GM19351 (cell line): ENCODE measurements around the gene METTL25B.

Experiments used
- ATAC-seq: cut with Tn5 transposase; IDR thresholded peaks from one replicate; pipeline ENCODE4 v1.9.1; 2021; ENCODE audit warnings: mild to moderate bottlenecking, moderate library complexity; ENCODE audit not compliant: unreplicated experiment

METTL25B gene

DNA sequence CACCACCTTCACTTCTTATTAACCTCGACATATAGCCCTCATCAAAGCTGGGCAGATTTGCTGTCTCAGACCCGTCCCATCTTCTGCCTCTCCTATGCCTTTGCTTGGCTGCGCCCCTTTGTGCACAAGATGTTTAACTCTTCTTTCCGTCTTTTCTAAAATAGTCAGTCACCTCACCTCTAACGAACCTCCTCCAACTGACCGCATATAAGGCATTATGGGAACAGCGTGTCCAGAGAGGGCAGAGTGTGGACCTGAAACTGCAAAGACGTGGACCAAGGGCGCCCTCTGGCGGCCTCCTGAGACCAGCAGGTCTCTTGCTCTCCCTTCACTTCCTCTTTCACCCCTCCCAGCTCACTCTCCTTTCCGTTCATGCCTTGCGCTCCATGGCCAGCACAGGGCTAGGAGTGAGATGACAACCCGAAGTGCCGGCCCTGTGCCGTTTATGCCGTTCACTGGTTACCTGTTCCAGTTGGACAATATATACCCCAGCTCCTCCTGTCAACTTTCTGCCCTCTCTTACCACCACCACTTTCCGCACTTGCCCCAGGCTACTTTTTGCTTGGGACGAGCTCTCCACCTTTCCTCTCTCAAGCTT, 2.5 kb upstream of the METTL25B start:
- peak; percentile 38 for ATAC-seq

DNA sequence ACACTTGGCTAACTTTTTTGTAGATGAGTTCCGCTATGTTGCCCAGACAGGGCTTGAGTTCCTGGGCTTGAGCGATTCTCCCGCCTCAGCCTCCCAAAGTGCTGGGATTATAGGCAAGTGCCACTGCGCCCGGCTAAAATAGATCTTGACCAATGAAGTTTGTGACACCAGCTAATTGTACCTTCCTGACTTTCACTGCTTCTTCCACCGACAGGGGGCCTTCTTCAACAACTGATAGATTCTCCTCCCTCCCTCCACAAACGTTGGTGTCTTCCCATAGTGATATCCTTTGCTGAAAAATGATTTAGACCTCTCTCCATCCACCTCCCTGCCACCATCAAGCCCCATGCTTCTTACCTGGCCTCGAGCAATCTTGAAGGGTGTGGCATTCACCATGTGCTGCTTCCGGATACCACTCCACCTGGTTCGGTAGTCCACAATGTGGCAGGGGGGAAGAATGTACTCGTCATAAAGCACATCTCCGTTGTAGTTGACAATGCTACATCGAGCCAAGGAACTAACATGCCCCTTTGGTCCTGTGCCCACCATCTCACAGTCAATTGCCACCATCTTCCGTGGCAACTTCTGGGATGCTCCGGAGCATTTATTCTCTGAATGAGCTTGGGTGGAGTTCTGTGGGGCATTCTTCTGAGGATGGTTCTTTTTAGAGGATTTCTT, 1.6 kb upstream of the METTL25B start:
- ATAC-seq, result no peak

DNA sequence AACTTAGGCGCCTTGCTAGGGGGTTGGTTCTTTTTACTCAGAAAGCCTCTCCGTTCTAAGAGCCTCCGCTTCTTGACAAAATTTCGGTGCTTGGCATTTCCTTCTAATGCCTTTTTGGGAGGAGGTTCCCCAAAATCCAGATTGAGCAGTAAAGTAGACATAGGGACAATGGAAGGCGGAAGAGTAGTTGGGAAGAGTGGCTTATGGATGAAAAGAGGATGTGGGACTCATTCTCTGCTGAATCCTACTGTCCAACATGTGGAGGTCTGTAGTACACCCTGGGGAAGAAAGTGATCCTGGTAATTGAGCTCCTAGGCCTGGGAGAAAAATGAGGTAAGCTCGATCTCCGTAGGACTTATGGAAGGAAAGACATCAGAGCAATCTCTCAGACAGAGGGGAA, 777 bp upstream of the METTL25B start:
- ATAC-seq, result no peak

DNA sequence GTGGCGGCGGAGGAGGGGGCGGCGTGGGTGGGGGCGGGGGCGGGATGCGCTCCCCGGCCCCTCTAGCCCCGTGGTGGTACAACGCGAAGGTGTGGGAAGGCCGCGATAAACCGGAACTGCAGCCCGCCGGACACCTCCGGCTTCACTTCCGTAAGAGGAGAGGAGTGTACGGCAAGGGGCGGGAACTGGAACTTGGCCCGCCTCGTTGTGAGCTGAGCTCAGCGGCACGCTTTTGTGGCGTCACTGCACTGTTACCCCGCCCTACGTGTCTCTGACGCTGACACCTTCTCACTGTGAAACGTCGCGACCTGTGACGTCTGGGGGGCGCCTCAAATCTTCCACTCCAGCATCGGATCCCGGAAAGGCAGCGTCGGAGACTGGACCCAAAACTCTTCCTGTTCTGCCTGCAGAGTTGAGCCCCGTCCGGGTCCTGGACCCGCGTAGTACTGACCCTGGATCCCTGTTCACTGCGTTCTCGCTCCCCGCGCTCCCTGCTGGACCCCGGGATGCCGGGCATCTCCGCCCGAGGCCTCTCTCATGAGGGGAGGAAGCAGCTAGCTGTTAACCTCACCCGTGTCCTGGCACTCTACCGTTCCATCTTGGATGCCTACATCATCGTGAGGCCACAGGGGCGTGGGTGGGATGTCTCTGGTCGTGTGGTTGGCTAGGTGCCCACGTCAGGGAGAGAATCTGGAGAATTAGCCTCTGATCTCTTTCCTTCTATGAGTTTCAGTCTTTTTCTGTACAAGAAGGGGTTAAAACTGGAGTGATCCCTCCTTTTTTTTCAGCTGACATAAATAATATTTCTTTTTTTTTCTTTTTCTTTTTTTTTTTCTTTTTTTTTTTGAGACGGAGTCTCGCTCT, 562 bp downstream of the METTL25B start, which contains the start of gene ISG20L2:
Gene ISG20L2 (minus strand): TSS at position 168 of the 864 bp plus-strand sequence. CDS start 1,114 bp downstream, outside the sequence.
- ATAC-seq, result peak; percentile 86

DNA sequence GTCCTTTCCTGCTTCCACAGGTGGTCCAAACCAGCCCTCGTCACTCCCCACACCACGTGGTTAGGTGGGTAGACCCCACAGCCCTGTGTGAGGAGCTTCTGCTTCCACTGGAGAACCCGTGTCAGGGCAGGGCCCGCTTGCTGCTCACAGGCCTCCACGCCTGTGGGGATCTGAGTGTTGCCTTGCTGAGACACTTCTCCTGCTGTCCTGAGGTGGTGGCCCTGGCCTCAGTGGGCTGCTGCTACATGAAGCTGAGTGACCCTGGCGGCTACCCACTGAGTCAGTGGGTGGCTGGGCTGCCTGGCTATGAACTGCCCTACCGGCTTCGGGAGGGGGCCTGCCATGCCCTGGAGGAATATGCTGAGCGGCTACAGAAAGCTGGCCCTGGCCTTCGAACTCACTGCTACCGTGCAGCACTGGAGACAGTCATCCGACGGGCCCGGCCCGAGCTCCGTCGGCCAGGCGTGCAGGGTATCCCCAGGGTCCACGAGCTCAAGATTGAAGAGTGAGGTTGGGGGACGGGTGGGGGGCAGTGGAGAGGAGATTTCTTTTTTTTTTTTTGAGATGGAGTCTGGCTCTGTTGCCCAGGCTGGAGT, 5.8 kb downstream of the METTL25B start:
- ATAC-seq, result no peak

DNA sequence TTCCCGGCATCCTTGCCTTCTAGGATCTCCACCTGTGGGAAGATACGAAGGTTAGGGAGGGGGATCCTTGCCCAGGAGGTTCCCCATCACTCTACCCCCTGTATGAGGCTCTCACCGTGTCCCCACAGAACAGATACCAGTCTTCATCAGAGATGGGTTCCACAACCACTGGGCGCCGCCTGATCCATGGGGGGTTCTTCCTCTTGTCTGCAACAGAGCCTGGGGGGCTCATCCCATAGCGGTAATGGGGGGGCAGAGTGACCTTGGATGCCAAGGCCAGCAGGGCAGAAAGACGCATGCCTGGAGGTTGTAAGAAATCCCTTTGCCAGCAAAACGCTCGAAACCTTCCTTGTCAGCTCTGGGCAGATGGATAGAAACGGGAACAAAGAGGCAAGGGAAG, 10.1 kb downstream of the METTL25B start:
- no peak for ATAC-seq

DNA sequence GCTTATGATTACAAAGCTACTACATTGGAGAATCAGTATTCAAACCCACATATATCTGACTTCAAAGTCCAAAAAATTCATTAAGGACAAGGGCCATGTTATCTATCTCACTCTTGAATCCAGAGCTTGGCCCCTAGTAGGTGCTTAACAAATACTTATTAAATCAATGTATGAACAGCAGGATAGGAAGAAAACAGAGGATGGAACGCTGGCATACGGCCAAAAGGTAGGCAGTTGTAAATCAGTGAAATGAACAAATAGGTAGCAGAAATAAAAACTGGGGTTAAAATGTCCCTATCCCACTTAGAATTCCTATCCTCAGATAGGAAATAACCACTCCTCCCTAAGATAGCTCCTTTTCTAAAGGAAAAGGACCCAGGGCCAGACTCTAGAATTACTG, 10.6 kb downstream of the METTL25B start:
- no peak for ATAC-seq

DNA sequence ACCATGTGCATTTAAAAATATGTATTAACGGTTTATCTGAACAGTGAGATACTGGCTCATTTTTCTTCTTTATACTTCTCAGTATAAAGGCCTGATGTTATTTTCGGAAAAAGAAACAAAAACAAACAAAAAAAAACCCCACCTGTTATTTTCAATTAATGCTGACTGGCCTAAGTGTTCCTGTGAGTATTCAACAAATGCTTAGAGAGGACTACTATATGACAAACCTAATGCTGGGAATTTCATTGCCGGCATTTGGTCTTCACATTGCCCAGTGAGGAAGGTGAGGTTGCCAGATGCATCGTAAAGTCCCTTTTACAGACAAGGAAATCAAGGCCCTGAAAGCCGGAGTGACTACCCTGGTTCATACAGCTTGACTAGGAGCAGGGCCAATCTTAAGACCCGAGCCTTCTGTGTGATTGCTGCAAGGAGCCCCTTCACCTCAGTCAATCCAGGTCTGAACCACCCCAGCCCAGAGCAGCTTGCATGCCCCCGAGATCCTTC, 12.0 kb downstream of the METTL25B start:
- no peak for ATAC-seq

DNA sequence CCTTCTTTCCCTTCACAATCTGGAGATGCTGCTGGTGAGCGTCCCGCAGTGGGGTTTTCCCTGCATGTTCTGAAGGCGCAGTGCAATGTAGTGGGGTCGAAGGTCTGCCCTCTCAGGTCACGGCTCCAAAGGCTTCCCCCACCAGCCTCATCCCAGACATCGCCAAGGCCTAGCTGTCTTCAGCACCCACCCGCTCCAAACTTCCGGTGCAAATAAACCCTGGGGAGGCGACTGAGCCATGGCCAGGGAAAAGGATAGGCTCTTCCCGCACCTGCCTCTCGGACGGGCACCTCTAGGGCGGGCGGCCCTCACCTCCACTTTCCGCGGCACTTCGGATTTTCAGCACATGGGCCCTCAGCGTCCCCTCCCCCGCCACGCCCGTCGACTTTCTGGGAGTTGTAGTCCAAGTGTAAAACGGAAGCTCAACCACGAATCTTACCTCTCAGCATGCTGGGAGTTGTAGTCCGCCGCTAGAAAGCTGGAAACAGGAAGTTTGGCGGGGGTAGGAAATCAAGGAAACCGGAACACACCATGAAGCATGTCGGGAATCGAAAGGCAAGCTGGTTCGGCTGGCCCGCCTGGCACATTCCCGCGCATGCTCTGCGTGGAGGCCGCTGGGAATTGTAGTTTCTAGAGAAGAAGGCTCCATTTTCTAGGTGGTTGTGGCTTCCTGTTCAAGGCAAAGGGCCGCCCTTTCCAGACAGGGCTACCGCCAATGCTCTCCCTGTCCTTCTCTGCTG, 12.6 kb downstream of the METTL25B start, which contains the start of gene MRPL24:
Gene MRPL24 (minus strand): TSS at position 348 of the 740 bp plus-strand sequence. CDS start 2,384 bp downstream, outside the sequence.
- ATAC-seq, result peak; percentile 83

DNA sequence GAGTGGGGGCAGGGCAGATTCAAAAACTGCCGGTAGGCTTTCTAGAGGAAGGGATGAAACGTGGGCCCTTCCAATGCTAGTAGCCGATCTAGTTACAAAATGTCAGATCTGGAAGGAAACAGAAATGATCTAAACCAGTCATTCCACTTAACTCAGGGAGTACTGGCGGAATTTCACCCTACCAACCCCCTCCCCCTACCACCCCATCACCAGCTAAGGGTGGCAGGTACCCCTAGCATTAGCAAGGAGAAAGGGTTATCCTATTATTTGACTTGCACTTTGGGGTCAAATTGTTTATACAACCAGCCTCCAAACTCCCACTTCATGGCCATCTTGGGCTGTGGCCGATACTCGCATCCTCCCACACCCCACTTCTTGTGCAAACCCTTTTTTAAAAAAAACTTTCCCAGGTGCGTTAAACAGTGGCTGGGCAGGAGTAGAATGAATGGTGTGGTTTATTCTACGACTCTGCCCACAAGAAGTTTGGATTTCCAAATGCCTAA, 13.3 kb downstream of the METTL25B start:
- ATAC-seq, result no peak

DNA sequence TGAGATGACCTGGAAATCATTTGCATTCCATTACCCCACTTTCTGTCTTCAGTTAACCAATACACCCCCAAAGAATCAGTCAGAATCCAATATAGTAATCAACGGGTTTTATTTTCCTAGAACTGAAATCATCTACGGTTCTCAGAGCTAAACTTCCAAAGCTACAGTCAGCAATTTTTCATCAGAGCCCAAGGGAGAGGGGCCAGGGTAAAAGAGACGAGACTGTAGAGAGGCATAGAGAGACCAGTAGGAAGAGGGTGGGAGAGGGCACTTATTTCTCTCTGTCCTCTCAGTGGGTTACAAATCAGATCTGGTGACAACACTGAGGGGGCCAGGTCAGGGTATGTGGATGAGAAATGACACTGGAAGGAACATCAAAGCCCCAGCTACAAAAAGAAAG, 13.7 kb downstream of the METTL25B start:
- ATAC-seq, result no peak

DNA sequence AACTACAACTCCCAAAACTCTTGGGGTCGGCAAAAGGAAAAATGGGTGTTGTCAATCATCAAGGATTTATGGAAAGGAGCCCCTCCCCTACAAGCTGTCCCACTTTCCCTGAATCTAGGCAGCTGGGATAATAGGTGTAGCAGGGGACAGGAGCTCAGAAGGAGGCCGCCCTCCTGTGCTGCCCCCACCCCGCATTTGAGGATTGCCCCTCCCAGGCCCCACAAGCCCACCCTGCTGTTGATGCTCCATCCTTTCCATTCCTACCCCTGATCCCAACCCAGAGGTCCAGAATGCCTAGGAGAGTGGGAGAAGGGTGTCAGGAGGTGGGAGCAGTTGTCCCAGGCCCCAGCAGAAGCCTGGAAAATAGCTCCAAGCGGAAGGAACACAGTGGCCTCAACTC, 14.5 kb downstream of the METTL25B start:
- no peak for ATAC-seq

DNA sequence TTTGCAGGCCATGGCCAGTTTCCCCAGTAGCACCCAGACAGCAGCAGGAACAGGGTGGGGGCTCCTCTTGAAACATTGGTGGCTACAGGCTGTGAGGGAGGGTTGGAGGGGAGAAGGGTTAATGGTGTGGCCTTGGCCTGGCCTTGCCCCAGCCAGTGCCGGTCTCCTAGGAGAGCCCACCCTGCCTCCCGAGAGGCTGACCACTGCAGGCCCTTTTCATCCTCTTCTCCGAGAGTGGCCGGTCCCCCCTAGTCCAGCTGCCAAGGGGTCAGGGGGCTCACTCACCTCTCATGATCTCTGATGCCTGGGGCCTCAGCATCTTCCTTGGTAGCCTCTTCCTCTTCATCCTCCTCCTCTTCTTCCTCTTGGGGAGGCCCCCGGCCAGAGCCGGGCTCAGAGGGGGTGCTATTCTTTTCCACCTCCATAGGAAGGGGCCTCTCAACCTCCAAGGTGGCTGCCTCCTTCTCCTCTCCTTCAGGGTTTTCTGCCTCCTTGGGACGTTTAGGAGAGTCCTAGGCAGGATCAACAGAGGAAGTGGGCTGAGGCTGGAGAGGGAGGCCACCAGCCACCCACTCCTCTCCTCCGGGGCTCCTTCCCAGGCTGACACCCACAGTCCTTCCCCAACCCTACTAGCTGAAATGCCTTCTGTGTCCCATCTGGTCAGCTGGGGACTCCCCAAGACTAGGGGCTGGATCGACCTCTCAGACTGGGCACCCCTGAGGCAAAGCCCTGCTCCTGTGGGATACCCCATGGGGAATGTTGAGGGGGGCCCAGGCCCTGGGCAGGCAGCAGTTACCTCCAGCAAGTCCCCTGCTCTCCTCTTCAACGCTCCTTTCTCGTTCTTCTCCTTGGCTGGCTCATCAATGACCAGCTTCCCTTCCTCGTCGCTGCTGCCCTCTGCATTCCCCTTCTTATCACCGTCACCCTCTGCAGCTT, 15.4 kb downstream of the METTL25B start:
- no peak for ATAC-seq

DNA sequence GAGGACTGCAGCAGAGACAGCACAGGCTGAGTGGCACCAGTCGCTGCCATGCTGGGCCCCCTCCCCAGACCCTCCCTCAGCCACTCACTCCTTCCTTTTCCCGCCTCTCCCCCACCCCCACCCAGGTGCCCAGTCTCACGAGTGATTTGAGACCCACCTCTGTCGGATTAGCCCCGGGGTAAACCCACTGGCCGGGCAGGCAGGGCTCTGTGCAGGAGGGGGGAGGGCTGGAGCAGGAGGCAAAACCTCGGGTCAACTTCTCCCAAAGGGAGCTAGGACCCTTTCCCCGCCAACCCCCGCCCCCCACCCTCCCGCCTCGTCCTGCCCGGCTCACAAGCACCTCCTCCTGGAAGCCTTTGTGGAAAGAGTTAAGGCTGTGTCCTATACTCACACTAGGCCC, 16.1 kb downstream of the METTL25B start:
- ATAC-seq, result no peak

DNA sequence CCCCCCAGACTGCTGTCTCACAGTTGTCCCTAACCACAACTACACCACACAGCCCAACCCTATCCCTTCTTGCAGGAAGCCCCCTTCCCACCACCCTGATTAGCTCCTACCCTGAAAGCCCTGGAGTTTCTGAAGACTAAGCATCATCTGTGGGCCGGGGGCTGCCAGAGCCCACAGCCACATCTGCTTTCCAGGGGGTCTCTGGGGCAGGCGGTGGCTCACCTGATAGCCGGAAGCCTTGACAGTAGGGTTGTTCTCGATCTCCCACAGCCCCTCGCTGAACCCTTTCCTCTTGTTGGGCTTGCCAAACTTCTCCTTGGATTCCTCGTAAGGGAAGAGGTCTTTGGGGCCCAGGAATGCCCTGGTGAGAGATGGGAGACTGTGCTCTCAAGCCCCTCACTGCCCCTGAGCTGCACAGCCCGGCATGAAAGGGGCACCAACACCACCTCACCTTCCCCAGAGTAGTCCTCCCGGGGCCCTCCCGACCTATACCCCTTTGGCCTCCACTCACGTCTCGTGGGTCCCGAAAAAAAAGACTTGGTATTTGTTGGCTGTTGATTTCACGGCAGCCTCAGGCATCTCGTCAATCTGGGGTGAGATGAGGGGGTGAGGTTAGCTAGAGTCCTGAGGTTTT, 16.6 kb downstream of the METTL25B start:
- no peak for ATAC-seq

DNA sequence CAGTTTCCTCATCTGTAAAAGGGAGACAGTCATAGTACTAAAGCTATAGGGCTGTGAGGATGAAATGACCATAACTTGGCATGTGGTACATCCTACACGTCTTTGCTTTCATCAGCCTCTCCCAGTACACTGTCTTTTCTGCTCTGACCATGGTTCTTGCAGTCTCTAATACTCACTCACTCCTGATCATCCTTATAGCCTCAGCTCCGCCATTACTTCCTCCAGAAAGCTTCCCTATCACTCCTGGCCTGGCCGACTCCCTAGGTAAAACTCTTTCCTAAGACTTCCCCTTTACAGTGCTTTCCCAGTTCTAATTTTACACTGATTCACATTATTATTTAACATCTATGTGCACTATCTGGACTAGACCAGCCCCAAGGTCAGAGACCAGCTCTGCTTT, 17.6 kb downstream of the METTL25B start:
- no peak for ATAC-seq

DNA sequence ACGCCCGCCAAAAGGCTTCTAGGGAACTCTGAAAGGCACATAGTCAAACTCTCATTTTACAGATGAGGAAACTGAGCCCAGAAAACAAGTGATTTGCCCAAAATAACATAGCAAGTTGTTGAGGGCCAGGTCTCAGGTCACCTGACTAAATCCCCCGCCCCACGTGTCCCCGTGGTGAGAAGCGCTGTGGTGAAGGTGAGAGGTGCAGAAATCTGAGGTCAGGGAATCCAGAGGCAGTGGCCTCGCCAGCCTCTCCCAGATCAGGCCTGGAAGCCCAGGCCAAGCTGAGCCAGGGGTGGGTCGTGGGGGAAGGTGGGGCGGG, 18.1 kb downstream of the METTL25B start:
- ATAC-seq, result no peak

DNA sequence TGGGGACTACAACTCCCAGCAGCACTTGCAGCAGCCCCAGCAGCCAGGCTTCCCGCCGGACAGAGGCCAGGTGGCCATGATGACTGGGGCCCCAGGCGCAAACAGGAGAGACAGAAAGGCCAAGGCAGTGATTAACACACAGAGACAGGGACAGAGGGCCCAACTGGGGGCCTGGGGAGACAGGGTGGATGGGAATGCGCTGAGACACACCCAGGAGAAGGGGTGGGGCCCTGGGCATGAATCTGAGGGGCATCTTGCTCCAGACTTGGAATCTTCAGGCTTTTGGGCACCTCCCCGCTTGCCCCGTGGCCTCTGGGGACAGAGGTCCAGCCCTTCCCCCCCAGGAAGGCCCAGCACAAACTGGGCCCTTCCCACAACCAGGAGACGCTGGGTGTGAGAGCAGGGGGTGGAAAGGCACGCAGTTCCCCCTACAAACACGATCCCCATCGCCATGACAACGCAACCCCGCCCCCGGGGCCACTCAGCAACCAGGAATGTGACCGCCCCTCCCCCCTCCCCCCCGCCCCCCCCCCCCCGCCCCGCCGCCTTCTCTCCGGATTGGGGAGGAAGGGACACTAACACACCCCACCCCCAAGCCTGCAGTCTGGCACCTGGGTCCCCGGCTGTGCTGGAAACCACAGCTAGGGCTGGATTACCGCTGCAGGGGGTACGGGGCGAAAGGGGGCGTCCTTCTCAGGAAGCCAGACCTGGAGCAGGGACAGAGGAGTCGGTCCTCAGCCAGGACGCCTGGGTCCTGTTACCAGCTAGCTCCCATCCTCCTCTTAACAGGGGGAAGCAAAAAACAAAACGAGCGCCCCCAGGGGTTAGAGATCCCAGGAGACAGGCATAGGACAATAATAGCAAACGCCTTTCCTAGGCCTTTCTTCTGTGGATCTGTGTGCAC, 18.7 kb downstream of the METTL25B start:
- no peak for ATAC-seq
